Activated effector memory CD4-positive, alpha-beta T cell treated with anti-CD3 and anti-CD28 coated beads, Interleukin-2, amount 50 U/mL, for 16 hours (primary cell): Measurements from ENCODE around the gene DHH.

Source experiments
- DNase-seq: peaks from one replicate; pipeline ENCODE4 v3.0.0-alpha.2; 2020

Gene DHH

GRCh38 chr12:49048953-49049352 is 45.6 kb downstream of the DHH start:
- DNase-seq: no peak

DNA sequence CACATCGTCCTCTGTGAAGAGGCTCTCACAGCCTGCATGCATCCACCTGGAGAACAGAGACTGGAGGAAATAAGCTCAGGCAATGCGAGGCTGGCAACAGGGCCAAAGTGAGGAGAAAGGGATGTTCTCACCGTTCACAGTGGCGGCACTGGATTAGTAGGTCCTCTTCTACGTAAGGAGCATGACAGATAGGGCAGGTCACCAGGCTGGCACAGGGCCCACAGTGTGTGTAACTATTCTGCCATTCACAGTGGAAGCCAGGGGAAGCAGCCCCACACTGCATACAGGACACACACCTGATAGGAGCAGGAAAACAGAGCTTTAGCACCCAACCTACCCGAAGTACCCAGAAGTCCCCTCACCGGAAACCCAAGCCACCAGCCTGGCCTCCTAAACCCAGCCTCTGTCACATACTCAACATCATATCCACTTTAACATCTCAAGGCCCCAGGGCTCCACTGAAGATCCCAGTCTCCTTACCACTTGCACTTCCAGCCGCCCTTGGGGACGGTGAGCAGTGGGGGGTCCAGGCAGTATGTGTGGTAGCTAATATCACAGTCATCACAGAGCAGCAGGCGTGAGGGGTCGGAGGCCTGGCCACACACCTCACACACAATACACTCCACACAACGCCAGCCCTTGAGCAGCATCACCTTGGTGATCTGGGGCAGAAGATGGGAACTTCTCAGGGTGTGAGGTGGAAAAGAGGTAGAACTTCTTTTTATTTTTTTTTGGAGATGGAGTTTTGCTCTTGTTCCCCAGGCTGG is 48.3 kb downstream of the DHH start:
- DNase-seq: no peak

DNA sequence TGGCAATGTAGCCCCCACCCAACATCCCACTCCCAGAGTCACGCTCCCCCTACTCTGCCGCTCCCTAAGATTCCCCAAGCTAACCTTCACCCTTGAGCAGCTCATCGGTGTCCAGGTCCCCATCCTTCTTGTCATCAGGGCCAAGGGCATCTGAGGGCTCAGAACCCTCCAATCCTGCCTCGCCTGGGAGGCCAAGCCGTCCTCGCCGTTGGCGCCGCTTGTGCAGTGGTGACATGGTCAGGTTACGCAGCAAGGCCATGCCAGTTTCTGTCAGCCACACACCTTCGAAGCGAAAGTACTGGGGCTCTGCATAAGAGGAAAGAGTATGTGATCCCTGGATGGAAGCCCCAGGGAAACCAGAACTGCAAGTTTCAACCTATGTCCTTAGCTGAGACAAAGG is 49.9 kb downstream of the DHH start:
- no peak for DNase-seq

DNA sequence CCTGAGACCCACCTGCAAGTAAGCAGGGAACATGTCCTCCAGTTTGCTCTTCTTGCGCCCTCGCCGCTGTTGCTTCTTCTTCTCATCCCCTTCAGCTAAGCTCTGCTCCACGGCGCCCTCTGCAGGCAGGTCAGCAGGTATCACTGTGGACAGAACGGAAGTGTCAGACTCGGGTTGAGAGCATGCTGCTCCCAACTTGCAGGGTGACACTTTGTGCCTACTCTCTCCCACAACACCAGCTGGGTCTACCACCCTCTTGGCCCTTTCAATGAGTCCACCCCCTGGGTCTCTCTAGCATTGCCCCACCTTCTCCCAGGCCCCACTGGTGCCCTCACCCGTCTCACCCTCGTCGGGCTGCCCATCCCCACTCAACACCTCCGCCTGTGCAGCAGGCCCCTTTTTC is 50.7 kb downstream of the DHH start:
- DNase-seq: peak; percentile 91

- DNase-seq: no peak
These were observed 51.4 kb downstream of the DHH start for GRCh38 chr12:49043241-49043640.

DNA sequence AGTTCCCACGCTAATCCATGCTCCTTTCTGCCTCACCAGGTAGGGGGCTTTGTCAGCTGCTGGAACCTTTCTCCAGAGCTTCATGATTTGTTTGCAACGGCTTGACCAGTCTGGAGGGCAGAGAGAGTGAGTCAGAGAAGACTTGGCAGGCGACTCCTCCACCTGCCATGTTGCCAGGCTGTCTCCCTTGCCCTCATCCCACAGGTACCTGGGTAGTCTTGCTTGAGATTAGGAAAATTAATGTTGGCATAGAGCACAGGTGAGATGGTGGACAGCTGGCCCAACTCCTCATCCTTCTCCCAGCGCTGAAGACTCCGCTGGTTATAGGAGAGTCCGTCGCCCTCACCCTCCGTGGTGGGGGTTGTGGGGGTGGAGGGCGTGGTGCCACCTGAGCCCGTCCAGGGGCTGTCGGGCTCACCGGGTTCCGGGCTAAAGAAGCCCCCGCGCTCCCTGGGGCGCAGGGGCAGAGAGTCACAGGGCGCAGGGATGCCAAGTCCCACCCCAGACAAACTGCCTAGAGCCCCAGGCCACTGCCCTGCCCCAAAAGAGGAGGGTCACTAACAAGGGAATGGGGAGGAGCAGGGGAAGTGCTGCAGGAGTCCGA is 52.6 kb downstream of the DHH start:
- no peak for DNase-seq

- DNase-seq: no peak
These were observed 53.3 kb downstream of the DHH start for GRCh38 chr12:49041036-49041880.

- no peak for DNase-seq
These were observed 54.2 kb downstream of the DHH start for GRCh38 chr12:49040364-49040855.

DNA sequence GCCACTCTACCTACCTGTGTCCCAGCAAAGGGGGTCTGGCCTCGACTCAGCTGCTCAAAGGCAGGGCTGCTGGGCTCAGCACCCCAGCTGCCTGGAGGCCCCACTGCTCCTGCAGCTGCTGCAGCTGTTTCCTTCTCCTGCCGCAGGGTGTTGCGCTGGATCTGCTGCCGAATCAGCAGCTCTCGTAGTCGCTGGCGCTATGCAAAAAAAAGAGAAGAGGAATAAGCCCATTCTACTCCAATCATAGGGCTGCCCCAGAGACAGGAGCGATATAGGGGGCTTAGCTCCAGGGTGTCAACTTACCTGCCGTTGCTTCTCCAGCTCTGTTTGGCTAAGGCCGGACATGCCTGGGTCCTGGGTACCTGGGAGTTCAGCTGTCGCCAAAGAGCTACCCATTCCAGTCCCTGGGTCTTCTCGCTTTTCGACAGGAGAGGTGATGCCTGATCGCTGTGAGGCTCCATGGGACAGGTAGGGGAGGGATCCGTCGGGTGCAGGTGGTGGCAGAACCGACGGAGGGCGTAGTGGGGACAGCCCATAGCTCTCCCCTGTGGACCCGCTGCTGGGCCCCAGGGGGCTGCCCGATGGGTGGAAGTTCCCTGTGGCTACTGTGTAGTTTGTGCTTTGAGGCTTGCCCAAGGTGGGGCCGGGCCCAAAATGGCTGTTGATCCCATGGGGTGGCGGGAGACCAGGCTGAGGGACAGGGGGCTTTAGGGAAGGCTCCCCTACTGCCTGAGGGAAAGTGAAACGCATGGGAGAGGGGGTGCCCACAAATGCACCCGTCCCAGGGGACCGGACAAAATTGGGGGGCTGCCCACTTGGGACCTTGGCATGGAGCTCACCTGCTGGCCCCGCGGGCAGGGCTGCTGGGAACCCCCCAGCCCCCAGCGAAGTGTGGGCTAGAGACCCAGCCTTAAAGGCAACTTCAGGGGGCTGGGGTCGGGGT is 54.9 kb downstream of the DHH start:
- no peak for DNase-seq

DNA sequence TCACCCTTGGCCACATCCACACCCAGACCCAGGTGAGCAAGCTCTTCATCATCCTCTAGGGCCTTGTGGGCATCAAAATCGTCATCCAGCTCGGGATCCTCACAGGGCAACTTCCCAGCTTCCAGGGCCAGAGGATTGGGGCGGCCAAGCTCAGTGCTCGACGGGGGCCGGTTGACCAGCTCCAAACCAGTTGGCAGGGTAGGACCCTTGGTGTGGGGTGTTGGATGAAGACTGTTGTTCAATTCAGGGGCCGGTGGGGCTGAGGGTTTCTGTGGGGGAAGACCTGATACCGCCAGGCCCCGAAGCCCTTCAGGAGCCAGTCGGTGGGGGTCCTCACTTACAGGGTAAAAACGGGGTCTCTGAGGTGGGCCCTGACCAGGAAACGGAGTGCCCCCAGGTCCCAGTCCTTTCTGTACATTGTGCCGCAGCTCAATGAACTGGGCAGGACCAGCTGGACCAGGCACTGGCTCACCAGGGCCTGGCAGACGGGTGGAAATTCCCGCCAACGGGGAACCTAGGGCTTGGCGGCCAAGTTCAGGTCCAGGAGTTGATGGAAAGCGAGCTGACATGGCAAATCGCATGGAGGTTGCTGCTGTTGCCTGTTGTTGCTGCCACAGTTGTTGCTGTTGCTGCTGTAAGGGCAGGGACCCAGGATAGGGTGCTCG is 56.2 kb downstream of the DHH start:
- DNase-seq: no peak

- DNase-seq: no peak
These were observed 56.7 kb downstream of the DHH start for GRCh38 chr12:49037947-49038237.

DNA sequence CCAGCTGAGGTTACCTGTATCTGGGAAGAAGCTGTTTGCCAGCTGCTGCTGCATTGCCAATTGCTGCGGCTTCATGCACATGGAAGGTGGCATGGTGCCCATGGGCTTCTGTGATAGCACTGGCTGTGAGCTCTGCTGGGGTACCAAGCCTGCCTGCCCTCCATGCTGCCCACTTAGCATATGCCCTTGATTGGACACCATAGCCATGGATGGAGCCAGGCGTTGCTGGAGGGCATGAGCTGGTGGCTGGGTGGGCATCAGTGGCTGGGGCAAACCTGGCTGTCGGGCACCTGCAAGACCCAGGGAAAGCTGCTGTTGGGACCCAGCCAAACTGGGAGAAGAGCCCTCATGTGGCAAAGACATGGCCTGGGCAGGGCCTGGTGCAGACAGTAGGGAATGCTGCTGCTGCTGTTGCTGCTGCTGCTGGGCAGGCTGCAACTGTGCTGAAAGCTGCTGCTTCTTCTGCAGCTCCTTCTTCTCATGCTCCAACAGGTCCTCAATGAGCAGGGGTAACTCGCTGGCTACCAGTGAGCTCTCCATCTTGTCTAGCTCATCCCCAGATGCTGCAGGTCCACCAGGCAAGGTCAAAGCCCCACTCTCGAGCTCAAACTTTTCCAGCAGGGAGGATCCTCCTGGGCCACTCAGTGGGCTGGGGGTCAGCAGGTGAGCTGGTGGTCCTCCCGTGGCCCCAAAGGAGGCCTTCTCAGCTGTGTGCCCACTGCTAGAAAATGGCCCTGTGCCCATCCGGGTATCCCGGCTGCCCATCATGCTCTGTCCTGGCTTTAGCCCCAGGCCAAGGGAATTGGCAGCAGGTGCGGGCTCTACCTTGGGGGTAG is 57.3 kb downstream of the DHH start:
- no peak for DNase-seq
